HepG2 (cell line): ENCODE data around the gene BOD1L1.

ENCODE experiments used
- EHMT2 ChIP-seq: fragments of 200-600 bp; sonication (generic); IDR thresholded peaks from 2 replicates; pipeline ENCODE4 v1.7.0; 2017; ENCODE audit warnings: antibody characterized with exemption, low read depth, low read length, borderline replicate concordance
- FOXK1 ChIP-seq: sonication (generic); formaldehyde crosslinking; IDR thresholded peaks from 2 replicates; pipeline ENCODE4 v1.4.0; 2020; ENCODE audit warnings: low read depth, missing genetic modification reagents, borderline replicate concordance
- HOXA9 ChIP-seq: sonication (generic); formaldehyde crosslinking; IDR thresholded peaks from 2 replicates; pipeline ENCODE4 v1.8.1; 2022; ENCODE audit warnings: missing genetic modification reagents, mild to moderate bottlenecking, moderate library complexity, borderline replicate concordance
- KLF11 ChIP-seq: IDR thresholded peaks from 2 replicates; pipeline ENCODE4 v1.6.1; 2016; ENCODE audit warnings: missing compliant biosample characterization
- MYC ChIP-seq: sonication (generic); formaldehyde crosslinking; IDR thresholded peaks from 2 replicates; pipeline ENCODE4 v1.9.0; 2021; ENCODE audit warnings: missing genetic modification reagents, borderline replicate concordance
- NFKB2 ChIP-seq: sonication (generic); formaldehyde crosslinking; IDR thresholded peaks from 2 replicates; pipeline ENCODE4 v1.4.0; 2020; ENCODE audit warnings: missing genetic modification reagents, borderline replicate concordance
- NR2F2 ChIP-seq: IDR thresholded peaks from 2 replicates; pipeline ENCODE4 v1.6.1; 2012; ENCODE audit warnings: low read depth, inconsistent platforms, borderline replicate concordance
- TAF1 ChIP-seq: sonication (generic); formaldehyde crosslinking; IDR thresholded peaks from 2 replicates; pipeline ENCODE4 v1.4.0; 2020; ENCODE audit warnings: missing genetic modification reagents
- ZNF121 ChIP-seq: sonication (generic); formaldehyde crosslinking; IDR thresholded peaks from 2 replicates; pipeline ENCODE4 v1.5.0; 2020; ENCODE audit warnings: mild to moderate bottlenecking, missing genetic modification reagents
- TF ChIP-seq, protein P1 (sequence below): sonication (generic); formaldehyde crosslinking; IDR thresholded peaks from 2 replicates; pipeline ENCODE4 v1.5.0; 2020; ENCODE audit warnings: mild to moderate bottlenecking, missing genetic modification reagents, moderate library complexity
- TF ChIP-seq, protein P2 (sequence below): sonication (generic); formaldehyde crosslinking; IDR thresholded peaks from 2 replicates; pipeline ENCODE4 v1.4.0; 2020; ENCODE audit warnings: missing genetic modification reagents
- TF ChIP-seq, protein P3 (sequence below): sonication (generic); formaldehyde crosslinking; IDR thresholded peaks from 2 replicates; pipeline ENCODE4 v1.5.0; 2020; ENCODE audit warnings: mild to moderate bottlenecking, low read depth, missing genetic modification reagents, borderline replicate concordance

DNA sequence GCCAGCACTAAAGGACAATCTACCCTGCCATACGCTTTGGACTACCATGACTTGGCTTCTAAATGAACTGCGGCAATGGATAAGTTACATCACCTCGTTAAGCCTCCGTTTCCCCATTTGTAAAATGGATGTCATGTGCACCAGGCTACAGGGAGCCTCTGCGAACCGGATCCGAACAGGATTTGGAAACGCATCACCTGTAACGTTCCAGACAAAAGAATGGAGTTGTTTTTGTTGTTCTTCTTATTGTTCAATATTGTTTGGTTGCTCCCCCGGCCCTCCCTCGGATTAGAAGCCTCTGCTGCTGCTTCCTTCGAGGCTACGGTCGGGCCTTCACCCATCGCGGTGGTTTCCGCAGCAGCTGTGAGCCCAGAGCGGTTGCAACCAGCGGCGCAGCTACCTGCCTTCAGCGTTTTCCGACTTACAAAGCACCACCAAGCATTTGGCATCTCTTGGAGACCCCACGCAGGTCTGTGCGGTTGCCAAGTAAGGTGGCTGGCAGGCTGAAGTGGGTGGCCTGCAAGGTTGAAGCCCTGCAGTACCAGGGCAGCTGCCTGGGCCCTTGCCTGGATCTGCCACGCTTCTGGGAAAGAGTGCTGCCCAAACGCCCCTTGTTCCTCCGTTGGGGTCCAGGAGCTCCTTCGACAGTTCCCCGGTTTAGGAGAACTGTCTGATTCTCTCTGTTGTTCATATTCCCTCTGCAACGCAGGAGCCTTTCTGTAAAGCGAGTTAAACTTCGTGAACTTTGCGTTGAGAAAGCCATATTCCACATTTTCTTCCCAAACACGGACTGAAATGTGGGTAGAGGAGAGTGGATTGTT, 90.3 kb downstream of the BOD1L1 start:
- TF ChIP-seq HOXA9 (CRISPR knock-in tag), result no peak
- TF ChIP-seq FOXK1, result no peak
- TF ChIP-seq, protein P1, sequence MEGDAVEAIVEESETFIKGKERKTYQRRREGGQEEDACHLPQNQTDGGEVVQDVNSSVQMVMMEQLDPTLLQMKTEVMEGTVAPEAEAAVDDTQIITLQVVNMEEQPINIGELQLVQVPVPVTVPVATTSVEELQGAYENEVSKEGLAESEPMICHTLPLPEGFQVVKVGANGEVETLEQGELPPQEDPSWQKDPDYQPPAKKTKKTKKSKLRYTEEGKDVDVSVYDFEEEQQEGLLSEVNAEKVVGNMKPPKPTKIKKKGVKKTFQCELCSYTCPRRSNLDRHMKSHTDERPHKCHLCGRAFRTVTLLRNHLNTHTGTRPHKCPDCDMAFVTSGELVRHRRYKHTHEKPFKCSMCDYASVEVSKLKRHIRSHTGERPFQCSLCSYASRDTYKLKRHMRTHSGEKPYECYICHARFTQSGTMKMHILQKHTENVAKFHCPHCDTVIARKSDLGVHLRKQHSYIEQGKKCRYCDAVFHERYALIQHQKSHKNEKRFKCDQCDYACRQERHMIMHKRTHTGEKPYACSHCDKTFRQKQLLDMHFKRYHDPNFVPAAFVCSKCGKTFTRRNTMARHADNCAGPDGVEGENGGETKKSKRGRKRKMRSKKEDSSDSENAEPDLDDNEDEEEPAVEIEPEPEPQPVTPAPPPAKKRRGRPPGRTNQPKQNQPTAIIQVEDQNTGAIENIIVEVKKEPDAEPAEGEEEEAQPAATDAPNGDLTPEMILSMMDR (CRISPR knock-in tag), result no peak
- TF ChIP-seq NFKB2, result no peak
- TF ChIP-seq, protein P2, sequence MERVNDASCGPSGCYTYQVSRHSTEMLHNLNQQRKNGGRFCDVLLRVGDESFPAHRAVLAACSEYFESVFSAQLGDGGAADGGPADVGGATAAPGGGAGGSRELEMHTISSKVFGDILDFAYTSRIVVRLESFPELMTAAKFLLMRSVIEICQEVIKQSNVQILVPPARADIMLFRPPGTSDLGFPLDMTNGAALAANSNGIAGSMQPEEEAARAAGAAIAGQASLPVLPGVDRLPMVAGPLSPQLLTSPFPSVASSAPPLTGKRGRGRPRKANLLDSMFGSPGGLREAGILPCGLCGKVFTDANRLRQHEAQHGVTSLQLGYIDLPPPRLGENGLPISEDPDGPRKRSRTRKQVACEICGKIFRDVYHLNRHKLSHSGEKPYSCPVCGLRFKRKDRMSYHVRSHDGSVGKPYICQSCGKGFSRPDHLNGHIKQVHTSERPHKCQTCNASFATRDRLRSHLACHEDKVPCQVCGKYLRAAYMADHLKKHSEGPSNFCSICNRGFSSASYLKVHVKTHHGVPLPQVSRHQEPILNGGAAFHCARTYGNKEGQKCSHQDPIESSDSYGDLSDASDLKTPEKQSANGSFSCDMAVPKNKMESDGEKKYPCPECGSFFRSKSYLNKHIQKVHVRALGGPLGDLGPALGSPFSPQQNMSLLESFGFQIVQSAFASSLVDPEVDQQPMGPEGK (CRISPR knock-in tag), result no peak
- TF ChIP-seq ZNF121 (CRISPR knock-in tag), result no peak
- no peak for TF ChIP-seq MYC
- TF ChIP-seq, protein P3, sequence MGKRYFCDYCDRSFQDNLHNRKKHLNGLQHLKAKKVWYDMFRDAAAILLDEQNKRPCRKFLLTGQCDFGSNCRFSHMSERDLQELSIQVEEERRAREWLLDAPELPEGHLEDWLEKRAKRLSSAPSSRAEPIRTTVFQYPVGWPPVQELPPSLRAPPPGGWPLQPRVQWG (CRISPR knock-in tag), result no peak
- no peak for TF ChIP-seq NR2F2
- no peak for TF ChIP-seq EHMT2
- no peak for TF ChIP-seq TAF1
- no peak for TF ChIP-seq KLF11
